ENCODE measurements around the gene OSBPL8.
"Not testable (repeated sequence)": the region's sequence is repeated elsewhere in the genome, so short reads cannot be mapped to it uniquely, and the experiment has no call there.

OSBPL8 gene

DNA sequence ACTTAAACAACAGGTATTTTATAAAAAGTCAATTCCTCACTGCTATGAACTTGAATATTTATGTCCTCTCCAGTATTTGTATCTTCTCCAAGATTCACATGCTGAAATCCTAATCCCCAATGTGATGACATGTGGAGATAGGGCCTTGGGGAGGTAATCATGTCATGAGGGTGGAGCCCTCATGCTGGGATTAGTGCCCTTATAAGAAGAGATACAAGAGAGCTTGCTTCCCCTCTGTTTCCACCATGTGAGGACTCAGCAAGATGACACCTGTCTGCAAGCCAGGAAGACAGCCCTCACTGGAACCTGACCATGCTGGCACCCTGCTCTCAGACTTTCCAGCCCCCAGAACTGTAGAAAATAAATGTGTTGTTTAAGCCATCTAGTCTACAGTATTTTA lies 36.2 kb downstream of the OSBPL8 start:
- H3K27ac ChIP-seq: no peak overlapping the region
- no peak for TF ChIP-seq ZFX (IDR thresholded peaks at IDR 0.05; ENCODE audit: borderline replicate concordance)
- TF ChIP-seq, protein P1, sequence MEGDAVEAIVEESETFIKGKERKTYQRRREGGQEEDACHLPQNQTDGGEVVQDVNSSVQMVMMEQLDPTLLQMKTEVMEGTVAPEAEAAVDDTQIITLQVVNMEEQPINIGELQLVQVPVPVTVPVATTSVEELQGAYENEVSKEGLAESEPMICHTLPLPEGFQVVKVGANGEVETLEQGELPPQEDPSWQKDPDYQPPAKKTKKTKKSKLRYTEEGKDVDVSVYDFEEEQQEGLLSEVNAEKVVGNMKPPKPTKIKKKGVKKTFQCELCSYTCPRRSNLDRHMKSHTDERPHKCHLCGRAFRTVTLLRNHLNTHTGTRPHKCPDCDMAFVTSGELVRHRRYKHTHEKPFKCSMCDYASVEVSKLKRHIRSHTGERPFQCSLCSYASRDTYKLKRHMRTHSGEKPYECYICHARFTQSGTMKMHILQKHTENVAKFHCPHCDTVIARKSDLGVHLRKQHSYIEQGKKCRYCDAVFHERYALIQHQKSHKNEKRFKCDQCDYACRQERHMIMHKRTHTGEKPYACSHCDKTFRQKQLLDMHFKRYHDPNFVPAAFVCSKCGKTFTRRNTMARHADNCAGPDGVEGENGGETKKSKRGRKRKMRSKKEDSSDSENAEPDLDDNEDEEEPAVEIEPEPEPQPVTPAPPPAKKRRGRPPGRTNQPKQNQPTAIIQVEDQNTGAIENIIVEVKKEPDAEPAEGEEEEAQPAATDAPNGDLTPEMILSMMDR (IDR thresholded peaks at IDR 0.05): no peak

DNA sequence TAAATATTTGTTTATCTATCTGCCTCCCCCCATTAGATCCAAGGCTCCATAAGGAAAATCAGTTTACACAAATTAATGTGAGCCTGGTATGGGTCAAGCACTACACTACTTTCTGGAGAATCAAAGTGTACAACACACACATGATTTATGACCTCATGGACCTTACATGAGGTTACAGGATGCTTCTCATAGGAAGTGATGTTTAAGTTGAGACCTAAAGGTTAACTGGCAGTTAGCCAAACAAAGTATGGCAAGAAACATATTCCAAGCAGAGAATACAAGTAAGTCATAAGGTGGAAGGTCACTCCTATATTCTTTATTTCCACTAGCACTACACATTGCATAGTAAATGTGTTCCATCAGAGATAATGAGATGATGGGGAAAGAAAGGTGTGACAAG lies 39.2 kb downstream of the OSBPL8 start:
- no peak overlapping the region for H3K27ac ChIP-seq
- TF ChIP-seq, protein P1 (IDR thresholded peaks at IDR 0.05): no peak
- no peak for TF ChIP-seq ZFX (IDR thresholded peaks at IDR 0.05; ENCODE audit: borderline replicate concordance)

DNA sequence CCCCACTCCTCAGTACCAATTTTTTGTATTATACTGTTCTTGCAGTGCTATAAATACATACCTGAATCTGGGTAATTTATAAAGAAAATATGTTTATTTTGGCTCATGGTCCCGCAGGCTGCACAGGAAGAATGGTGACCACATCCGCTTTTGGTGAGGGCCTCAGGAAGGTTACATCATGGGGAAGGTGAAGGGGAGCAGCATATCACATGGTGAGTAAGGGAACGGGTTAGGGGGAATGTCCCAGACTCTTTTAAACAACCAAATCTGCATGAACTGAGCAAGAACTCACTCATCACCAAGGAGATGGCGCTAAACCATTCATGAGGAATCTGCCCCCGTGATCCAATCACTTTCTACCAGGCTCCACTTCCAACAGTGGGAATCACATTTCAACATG lies 40.0 kb downstream of the OSBPL8 start:
- no peak overlapping the region for H3K27ac ChIP-seq
- TF ChIP-seq ZFX (IDR thresholded peaks at IDR 0.05; ENCODE audit: borderline replicate concordance): no peak
- TF ChIP-seq, protein P1 (IDR thresholded peaks at IDR 0.05): no peak

DNA sequence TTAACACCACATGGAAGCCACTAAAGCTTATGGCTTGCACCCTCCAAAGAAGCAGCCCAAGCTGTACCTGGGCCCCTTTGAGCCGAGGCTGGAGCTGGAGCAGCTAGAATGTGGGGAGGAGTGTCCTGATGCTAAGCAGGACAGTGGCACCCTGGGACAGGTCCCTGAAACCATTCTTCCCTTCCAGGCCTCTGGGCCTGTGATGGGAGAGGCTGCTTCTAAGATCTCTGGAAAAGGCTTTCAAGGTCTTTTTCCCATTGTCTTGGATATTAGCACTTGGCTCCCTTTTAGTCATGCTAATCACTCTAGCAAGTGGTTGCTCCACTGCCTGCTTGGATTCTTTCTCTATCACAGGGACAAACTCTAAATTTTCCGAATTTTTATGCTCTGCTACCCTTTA lies 40.9 kb downstream of the OSBPL8 start:
- TF ChIP-seq, protein P1 (IDR thresholded peaks at IDR 0.05): no peak
- no peak for TF ChIP-seq ZFX (IDR thresholded peaks at IDR 0.05; ENCODE audit: borderline replicate concordance)
- H3K27ac ChIP-seq: no peak overlapping the region

DNA sequence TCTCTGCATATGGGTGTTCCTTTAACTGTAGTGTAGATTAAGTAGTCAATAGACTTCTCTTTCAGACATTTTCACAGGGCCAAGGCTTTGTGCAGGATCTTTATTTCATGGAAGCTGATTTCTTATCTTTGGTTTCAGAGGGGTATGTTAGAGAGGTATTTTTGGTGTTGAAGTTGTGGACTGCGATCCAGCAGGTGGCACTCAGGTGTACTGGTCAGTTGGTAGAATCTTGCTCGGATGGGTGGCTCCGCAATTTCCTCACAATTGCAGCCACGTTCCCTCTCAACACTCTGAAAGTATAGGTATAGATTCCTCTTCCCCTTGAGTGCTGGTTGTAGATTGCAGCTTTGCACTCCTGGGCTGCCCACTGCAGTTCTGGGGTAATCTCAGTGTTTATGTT lies 44.3 kb downstream of the OSBPL8 start:
- no peak overlapping the region for H3K27ac ChIP-seq
- TF ChIP-seq ZFX (IDR thresholded peaks at IDR 0.05; ENCODE audit: borderline replicate concordance): no peak
- TF ChIP-seq, protein P1 (IDR thresholded peaks at IDR 0.05): no peak

DNA sequence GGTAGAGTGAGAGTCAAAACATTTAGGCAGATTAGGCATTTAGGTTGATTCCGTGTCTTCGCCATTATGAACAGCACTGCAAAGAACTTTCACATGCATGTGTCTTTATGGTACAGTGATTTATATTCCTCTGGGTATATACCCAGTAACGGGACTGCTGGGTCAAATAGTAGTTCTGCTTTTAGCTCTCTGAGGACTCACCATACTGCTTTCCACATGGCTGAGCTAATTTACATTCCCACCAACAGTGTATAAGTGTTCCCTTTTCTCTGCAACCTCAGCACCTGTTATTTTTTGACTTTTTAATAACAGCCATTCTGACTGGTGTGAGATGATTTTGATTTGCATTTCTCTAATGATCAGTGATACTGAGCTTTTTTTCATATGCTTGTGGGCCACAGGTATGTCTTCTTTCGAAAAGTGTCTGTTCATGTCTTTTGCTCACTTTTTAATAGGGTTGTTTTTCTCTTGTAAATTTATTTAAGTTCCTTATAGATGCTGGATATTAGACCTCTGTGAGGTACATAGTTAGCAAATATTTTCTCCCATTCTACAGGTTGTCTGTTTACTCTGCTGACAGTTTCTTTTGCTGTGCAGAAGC lies 48.4 kb downstream of the OSBPL8 start:
- not testable (repeated sequence) for H3K27ac ChIP-seq

DNA sequence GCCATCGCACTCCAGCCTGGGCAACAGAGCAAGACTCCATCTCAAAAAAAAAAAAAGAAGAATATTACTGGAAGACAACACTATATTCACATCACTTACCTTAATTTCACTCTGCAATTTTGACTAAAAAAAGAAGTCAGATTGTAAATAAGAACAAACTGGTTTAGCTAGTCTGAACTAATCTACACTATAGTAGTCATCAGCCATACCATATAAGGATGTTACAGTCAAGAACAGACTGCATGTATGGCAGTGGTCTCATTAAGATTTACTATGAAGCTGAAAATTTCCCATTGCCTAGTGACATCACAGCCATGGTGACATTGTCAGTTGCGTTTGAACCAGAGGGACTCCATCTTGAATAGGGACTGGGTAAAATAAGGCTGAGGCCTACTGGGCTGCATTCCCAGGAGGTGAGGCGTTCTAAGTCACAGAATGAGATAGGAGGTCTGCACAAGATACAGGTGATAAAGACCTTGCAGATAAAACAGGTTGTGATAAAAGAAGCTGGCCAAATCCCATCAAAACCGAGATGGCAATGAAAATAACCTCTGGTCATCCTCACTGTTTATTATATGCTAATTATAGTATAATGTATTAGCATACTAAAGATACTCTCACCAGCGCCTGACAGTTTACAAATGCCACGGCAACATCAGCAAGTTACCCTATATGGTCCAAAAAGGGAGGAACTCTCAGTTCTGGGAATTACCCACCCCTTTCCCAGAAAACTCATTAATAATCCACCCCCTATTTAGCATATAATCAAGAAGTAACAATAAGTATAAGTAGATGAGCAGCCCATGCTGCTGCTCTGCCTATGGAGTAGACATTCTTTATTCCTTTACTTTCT lies 51.2 kb downstream of the OSBPL8 start:
- H3K27ac ChIP-seq: no peak overlapping the region
- TF ChIP-seq, protein P1 (IDR thresholded peaks at IDR 0.05): no peak
- no peak for TF ChIP-seq ZFX (IDR thresholded peaks at IDR 0.05; ENCODE audit: borderline replicate concordance)

All from 22Rv1 (cell line).